ENCODE measurements around the gene KLHDC4.
"Not testable (repeated sequence)": the region's sequence is repeated elsewhere in the genome, so short reads cannot be mapped to it uniquely, and the experiment has no call there.

Gene KLHDC4

DNA sequence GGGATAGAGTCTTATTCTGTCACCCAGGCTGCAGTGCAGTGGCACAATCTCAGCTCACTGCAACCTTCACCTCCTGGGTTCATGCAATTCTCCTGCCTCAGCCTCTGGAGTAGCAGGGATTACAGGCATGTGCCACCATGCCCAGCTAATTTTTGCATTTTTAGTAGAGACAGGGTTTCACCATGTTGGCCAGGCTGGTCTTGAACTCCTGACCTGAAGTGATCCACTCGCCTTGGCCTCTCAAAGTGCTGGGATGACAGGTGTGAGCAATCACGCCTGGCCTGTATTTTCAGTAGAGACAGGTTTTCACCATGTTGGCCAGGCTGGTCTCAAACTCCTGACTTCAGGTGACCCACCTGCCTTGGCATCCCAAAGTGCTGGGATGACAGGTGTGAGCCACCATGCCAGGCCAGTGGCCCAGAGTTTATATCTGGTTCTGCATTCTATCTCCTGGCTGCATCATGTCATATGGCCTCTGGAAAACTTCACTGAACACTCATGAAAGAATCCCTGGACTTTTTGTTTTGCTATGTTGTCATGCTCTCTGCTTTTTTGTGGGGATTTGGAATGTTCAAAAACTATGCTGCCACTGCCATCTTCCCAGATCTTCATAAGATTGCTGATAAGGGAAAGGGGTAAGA is 21.8 kb upstream of the KLHDC4 start:
- FAIRE-seq, result not testable (repeated sequence)

- no peak for FAIRE-seq
Observed at GRCh38 chr16:87784812-87785211, 19.0 kb upstream of the KLHDC4 start.

DNA sequence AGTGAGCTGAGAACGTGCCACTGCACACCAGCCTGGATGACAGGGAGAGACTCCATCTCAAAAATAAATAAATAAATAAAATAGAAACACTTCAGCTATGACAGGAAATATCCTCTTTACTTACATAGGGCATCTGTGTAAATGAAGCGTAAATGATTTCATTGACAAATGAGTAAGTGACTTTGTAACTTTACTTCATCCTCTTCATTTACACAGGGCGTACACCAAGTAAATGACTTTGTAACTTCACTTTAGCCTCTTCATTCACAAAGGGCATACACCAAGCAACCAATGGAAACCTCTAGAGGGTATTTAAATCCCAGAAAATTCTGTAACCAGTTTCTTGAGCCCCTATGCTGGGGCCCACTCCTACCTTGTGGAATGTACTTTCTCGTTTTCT is 16.2 kb upstream of the KLHDC4 start:
- FAIRE-seq, result no peak

- no peak for FAIRE-seq
Observed at GRCh38 chr16:87780385-87780989, 14.7 kb upstream of the KLHDC4 start.

DNA sequence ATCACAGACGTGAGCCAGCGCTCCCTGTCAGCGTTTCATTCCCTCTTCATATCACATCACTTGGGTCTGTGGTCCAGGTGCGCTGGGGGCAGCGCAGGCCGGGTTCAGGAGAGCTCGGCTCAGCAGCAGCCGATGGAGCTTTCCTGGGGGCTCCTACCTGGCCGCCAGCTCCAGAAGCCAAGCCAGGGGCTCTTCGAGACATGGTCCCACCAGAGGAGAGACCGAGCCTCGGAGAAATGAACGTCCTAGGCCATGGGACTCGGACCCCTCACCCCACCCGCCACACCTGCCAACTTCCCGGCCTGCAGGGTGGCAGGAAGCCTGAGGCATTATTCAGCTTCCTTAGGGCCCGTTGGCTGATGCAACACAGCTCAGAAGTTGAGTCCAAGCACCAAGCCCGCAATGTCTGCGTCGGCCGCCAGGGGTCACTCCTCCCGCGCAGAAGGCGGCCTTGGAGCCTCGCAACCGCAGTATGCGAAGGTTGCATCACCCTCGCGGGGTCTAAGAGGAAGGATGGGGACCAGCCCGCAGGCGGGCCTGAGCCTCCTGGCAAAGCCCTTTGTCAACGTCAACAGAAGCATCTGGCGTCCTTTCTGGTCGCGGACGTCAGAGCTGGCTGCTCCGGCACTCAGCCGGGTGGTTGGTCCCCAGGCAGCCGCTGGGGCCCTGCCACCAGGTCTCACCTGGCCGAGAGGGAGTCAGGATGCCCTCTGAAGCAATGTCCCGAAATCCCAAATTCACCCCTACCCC is 13.2 kb upstream of the KLHDC4 start:
- FAIRE-seq, result no peak

- no peak for FAIRE-seq
Observed at GRCh38 chr16:87778476-87778829, 12.7 kb upstream of the KLHDC4 start.

- not testable (repeated sequence) for FAIRE-seq
Observed at GRCh38 chr16:87773836-87774235, 8.1 kb upstream of the KLHDC4 start.

DNA sequence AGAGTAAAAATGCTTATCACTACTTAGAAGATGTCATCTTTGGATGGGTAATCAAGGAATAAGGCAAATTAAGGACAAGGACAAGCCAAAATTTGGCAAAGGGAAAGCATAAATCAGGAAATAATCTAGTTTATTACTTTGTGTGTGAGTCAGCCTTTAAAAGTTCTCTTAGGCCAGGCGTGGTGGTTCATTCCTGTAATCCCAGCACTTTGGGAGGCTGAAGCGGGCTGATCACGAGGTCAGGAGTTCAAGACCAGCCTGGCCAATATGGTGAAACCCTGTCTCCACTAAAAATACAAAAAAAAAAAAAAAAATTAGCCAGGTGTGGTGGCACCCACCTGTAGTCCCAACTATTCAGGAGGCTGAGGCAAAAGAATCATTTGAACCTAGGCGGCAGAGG is 1.7 kb upstream of the KLHDC4 start:
- not testable (repeated sequence) for FAIRE-seq

DNA sequence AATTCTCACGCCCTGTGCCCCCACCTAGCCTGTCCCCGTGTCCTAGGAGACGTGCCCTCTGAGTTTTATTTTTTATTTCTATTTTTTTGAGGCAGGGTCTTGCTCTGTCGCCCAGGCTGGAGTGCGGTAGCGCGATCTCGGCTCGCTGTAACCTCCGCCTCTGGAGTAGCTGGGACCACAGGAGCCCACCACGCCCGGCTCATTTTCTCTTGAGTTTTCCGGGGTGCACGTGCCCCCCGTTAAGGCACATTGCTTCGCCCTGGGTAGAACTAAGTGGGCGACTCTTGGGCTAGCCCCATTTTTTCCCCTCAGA is 655 bp upstream of the KLHDC4 start:
- FAIRE-seq, result no peak

DNA sequence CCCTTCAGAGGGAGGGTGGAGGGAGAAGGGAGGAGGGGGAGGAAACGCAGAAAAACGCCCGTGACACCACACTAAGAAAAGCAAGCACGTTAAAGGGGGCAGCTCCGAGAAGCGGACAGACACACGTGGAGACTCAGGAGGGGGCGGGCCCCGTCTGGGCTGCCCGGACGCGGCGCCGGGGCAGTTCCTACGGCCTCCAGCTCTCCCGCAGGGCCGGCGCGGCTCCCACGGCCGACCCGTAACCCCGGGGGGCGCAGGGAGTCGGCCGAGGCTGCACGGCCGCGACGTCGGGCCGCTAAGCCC is 362 bp downstream of the KLHDC4 start:
- FAIRE-seq, result no peak

DNA sequence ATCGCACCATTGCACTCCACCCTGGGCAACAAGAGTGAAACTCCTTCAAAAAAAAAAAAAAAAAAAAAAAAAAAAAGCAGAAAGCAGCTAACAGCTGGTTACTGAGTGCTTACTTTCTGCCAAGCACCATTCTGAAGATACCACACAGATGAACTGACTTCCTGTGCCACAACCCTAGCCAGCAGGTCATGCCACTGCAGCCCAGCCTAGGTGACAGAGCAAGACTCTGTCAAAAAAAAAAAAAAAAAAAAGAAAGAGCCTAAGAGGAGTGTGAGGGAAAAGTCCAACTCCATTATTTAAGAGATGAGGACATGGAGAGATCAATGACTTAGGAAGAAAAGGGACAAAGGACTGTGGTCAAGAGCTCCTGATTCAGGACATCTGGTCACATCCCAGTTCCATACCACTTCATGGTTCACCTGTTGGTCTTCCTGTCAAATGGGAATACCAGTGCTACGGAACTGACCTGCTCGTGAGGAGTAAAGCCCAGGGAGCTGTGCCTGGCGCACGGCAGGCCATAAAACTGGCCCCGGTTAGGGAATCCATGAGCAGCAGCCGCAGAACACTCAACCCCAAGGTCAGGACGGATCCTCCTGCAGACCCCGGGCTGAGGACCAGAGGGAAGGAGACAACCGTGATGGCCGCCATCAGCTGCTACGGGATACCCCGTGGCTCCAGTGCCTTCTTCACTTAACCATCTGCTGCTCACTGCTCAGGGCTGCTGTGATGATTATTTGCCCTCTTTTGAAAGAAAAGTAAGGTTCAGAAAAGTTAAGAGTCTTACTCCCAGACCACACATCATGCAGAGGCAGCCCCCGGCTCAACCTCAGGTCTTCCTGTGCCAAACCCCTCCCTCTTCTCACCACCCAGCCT is 950 bp downstream of the KLHDC4 start:
- no peak for FAIRE-seq

GRCh38 chr16:87762620-87763019 is 3.2 kb downstream of the KLHDC4 start:
- no peak for FAIRE-seq

DNA sequence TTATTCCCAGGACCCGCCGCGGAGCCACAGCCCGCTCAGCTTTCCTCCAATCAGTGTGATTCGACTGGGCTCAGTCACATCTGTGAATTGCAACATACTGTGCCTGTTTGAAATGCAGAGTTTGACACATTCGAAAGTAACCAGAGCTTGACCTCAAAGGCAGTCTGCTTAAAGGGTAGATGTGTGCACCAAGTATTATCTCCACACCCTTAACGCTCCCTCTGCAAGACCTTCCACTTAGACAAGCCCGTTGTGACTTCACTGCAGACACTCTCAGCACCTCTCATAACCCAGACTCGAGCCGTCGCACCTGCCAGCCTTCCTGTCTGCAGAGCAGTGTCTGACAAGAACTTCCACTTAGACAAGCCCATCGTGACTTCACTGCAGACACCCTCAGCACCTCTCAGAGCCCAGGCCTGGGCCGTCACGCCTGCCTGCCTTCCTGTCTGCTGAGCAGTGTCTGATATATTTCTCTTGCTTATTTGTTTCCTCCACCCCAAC is 3.7 kb downstream of the KLHDC4 start:
- no peak for FAIRE-seq

- no peak for FAIRE-seq
Observed at GRCh38 chr16:87761060-87761459, 4.7 kb downstream of the KLHDC4 start.

- no peak for FAIRE-seq
Observed at GRCh38 chr16:87757841-87758426, 7.9 kb downstream of the KLHDC4 start.

- no peak for FAIRE-seq
Observed at GRCh38 chr16:87754535-87754934, 11.3 kb downstream of the KLHDC4 start.

GRCh38 chr16:87747626-87748414 is 18.0 kb downstream of the KLHDC4 start:
- no peak for FAIRE-seq

DNA sequence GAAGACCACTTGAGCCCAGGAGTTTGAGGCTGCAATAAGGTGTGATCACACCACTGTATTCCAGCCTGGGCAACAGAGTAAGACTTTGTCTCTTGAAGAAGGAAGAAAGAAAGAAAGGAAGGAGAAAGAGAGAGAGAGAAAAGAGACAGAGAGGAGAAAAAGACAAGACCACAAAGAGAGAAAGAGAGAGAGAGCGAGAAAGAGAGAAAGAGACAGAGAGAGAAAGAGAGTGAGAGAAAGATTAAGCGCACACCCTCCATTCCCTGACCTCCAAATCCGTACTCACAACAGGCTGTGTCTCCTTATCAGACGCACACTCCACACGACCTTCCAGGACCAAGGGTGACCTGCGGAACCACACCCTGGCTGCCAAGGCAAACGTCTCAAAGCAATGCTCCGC is 19.6 kb downstream of the KLHDC4 start:
- FAIRE-seq, result no peak

DNA sequence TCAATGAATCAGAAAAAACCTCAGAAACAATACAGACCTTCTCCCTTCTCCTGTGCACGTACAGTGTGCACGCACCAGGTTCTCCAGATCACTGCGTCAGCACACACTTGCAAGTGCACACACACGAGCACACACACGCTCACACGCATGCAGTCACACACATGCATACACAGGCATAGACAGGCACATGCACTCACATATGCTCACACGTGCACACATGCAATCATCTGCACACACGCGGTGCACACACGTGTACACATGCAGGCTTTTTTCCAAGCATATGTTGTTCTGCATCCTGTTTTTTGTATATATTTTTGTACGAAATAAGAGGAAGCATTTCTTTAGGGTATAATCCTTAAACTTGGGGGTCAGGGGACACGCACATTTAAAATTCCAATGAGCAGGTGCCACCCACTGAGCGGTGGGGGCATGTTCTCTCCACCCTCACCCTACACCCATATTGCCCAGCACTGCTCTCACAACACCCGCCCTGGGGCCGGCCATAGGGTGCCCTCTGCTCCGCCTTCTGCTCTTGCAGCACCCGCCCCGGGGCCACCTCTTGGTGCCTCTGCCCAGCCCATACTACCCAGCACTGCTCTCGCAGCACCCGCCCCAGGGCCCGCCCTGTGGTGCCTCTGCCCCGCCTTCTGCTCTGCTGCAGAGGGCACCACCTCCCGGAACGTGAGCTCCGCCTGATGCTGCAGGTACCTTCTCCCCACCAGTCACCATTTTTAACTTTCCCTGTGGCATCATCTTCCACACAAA is 20.9 kb downstream of the KLHDC4 start:
- no peak for FAIRE-seq

GRCh38 chr16:87742781-87743490 is 22.9 kb downstream of the KLHDC4 start:
- no peak for FAIRE-seq
